Measurements from ENCODE around the gene GALNT2.

Gene GALNT2

GRCh38 chr1:230270185-230270558 lies 203.1 kb downstream of the GALNT2 start:
- no peak overlapping the region for H3K27ac ChIP-seq
- H3K27me3 ChIP-seq (ENCODE audit: insufficient read depth, low read depth, severe bottlenecking): no peaks in the 10 kb centered on the region
- no peaks in the 10 kb centered on the region for H3K9me3 ChIP-seq (ENCODE audit: severe bottlenecking)
- peaks cover 18% of the 10 kb centered on the region for H3K36me3 ChIP-seq
- DNase-seq: no peak
- no peak overlapping the region for H3K4me3 ChIP-seq (ENCODE audit: low read depth, low read length)
- no peak for TF ChIP-seq CTCF (IDR thresholded peaks at IDR 0.05; ENCODE audit: low read depth, low read length)

GRCh38 chr1:230270559-230271281 lies 203.7 kb downstream of the GALNT2 start:
- H3K27ac ChIP-seq: no peak overlapping the region

GRCh38 chr1:230271300-230272035 lies 204.4 kb downstream of the GALNT2 start:
- Histone ChIP-seq H3K4me3 (ENCODE audit: low read depth, low read length) (no peak overlapping the region), H3K36me3 (peaks cover 19% of the 10 kb centered on the region), H3K9me3 (ENCODE audit: severe bottlenecking) (no peaks in the 10 kb centered on the region), H3K27me3 (ENCODE audit: insufficient read depth, low read depth, severe bottlenecking) (no peaks in the 10 kb centered on the region), H3K27ac (no peak overlapping the region)
- no peak for TF ChIP-seq CTCF (IDR thresholded peaks at IDR 0.05; ENCODE audit: low read depth, low read length)
- DNase-seq: no peak

More at GRCh38 chr1:230270559-230271281, 203.7 kb downstream of the GALNT2 start:
- Histone ChIP-seq H3K9me3 (ENCODE audit: severe bottlenecking) (no peaks in the 10 kb centered on the region), H3K4me3 (ENCODE audit: low read depth, low read length) (no peak overlapping the region), H3K27me3 (ENCODE audit: insufficient read depth, low read depth, severe bottlenecking) (no peaks in the 10 kb centered on the region), H3K36me3 (peaks cover 17% of the 10 kb centered on the region)
- no peak for DNase-seq
- TF ChIP-seq CTCF (IDR thresholded peaks at IDR 0.05; ENCODE audit: low read depth, low read length): no peak

GRCh38 chr1:230272557-230272956 lies 205.5 kb downstream of the GALNT2 start:
- no peak for TF ChIP-seq CTCF (IDR thresholded peaks at IDR 0.05; ENCODE audit: low read depth, low read length)
- H3K36me3 ChIP-seq: peaks cover 23% of the 10 kb centered on the region
- H3K9me3 ChIP-seq (ENCODE audit: severe bottlenecking): no peaks in the 10 kb centered on the region
- no peak overlapping the region for H3K4me3 ChIP-seq (ENCODE audit: low read depth, low read length)
- no peak for DNase-seq
- no peaks in the 10 kb centered on the region for H3K27me3 ChIP-seq (ENCODE audit: insufficient read depth, low read depth, severe bottlenecking)
- no peak overlapping the region for H3K27ac ChIP-seq

- H3K36me3 ChIP-seq: peaks cover 23% of the 10 kb centered on the region
- no peak for DNase-seq
- H3K27ac ChIP-seq: no peak overlapping the region
These were observed 206.2 kb downstream of the GALNT2 start for GRCh38 chr1:230273141-230273710.

More at GRCh38 chr1:230273141-230273710, 206.2 kb downstream of the GALNT2 start:
- Histone ChIP-seq H3K4me3 (ENCODE audit: low read depth, low read length) (no peak overlapping the region), H3K9me3 (ENCODE audit: severe bottlenecking) (no peaks in the 10 kb centered on the region), H3K27me3 (ENCODE audit: insufficient read depth, low read depth, severe bottlenecking) (no peaks in the 10 kb centered on the region)
- no peak for TF ChIP-seq CTCF (IDR thresholded peaks at IDR 0.05; ENCODE audit: low read depth, low read length)
